Loucy (cell line): ENCODE measurements around the gene KCNN3.

Experiments
- H2AFZ ChIP-seq: fragments of 200-600 bp; sonication (generic); 2 replicates; pipeline ENCODE4 v1.6.0; 2016; ENCODE audit warnings: antibody characterized with exemption, mild to moderate bottlenecking, low read length, moderate library complexity
- H3F3A ChIP-seq: fragments of 200-600 bp; 2 replicates; pipeline ENCODE4 v1.6.0; 2016; ENCODE audit warnings: antibody characterized with exemption, low read depth, mild to moderate bottlenecking
- H3K27me3 ChIP-seq: fragments of 200-600 bp; sonication (generic); 2 replicates; pipeline ENCODE4 v1.6.1; 2014; ENCODE audit warnings: low read length, mild to moderate bottlenecking; ENCODE audit not compliant: insufficient read depth, poor library complexity, severe bottlenecking
- H3K36me3 ChIP-seq: fragments of 200-600 bp; sonication (generic); 2 replicates; pipeline ENCODE4 v1.6.1; 2016; ENCODE audit warnings: low read length; ENCODE audit not compliant: insufficient read depth
- H3K4me1 ChIP-seq: fragments of 200-600 bp; sonication (generic); 2 replicates; pipeline ENCODE4 v1.5.1; 2014; ENCODE audit warnings: low read length, mild to moderate bottlenecking; ENCODE audit not compliant: insufficient read depth, poor library complexity, severe bottlenecking
- H3K4me2 ChIP-seq: fragments of 200-600 bp; sonication (generic); 2 replicates; pipeline ENCODE4 v1.6.0; 2014; ENCODE audit warnings: antibody characterized with exemption, low read length, low read depth, mild to moderate bottlenecking; ENCODE audit not compliant: poor library complexity, severe bottlenecking
- H3K4me3 ChIP-seq: fragments of 200-600 bp; sonication (generic); 2 replicates; pipeline ENCODE4 v1.5.1; 2014; ENCODE audit warnings: low read length, mild to moderate bottlenecking, mixed read lengths; ENCODE audit not compliant: poor library complexity, severe bottlenecking
- H3K79me2 ChIP-seq: fragments of 200-600 bp; sonication (generic); 2 replicates; pipeline ENCODE4 v1.6.1; 2014; ENCODE audit warnings: low read length; ENCODE audit not compliant: insufficient read depth
- H3K9ac ChIP-seq: fragments of 200-600 bp; sonication (generic); 2 replicates; pipeline ENCODE4 v1.6.0; 2014; ENCODE audit warnings: mild to moderate bottlenecking, low read depth, low read length, moderate library complexity; ENCODE audit not compliant: poor library complexity, severe bottlenecking
- H3K9me2 ChIP-seq: fragments of 200-600 bp; sonication (generic); replicated peaks from 2 replicates; pipeline ENCODE4 v1.6.1; 2016; ENCODE audit warnings: low read depth, low read length, mixed read lengths
- H3K9me3 ChIP-seq: fragments of 200-600 bp; sonication (generic); 2 replicates; pipeline ENCODE4 v1.6.1; 2014; ENCODE audit warnings: mild to moderate bottlenecking, antibody characterized with exemption, low read length, low read depth; ENCODE audit not compliant: insufficient read depth
- H4K20me1 ChIP-seq: fragments of 200-600 bp; sonication (generic); 2 replicates; pipeline ENCODE4 v1.6.0; 2014; ENCODE audit warnings: antibody characterized with exemption, low read length, mild to moderate bottlenecking; ENCODE audit not compliant: insufficient read depth, poor library complexity, severe bottlenecking
- EZH2phosphoT487 ChIP-seq: fragments of 200-600 bp; IDR thresholded peaks from 2 replicates; pipeline ENCODE4 v1.6.1; 2018; ENCODE audit warnings: antibody characterized with exemption, mild to moderate bottlenecking, moderate library complexity, borderline replicate concordance
- TF ChIP-seq, protein P1 (sequence below): fragments of 200-600 bp; sonication (generic); conservative IDR thresholded peaks from 2 replicates; pipeline ENCODE4 v1.5.1; 2014; ENCODE audit warnings: mild to moderate bottlenecking, antibody characterized with exemption, low read length

KCNN3 gene

DNA sequence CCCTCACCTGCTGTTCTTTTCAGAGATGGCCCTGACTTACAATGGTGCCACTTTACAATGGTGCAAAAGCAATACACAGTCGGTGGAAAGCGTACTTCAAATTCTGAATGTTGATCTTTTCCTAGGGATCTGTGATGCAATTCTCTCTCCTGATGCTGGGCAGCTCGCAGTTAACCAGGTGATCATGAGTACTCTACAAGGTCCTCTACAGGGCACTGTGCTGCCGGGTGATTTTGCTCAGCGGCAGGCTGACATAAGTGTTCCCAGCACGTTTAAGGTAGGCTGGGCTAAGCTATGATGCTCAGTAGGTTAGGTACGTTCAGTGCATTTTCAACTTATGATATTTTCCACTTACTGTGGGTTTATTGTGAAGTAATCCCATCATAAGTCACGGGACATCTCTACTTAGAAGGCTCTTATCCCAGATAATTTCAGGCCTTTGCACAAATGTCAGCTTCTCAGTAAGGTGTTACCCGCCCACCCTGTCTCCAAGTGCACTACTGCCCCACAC, 126.5 kb downstream of the KCNN3 start:
- no peaks in the 10 kb centered on the region for H3K9me3 ChIP-seq
- no peak overlapping the region for H3K4me2 ChIP-seq
- no peak overlapping the region for H3K4me3 ChIP-seq
- no peaks in the 10 kb centered on the region for H4K20me1 ChIP-seq
- no peak overlapping the region for H2AFZ ChIP-seq
- H3K9me2 ChIP-seq, result no peaks in the 10 kb centered on the region
- peaks cover 6% of the 10 kb centered on the region for H3K27me3 ChIP-seq
- H3K79me2 ChIP-seq, result no peaks in the 10 kb centered on the region
- H3K4me1 ChIP-seq, result peaks cover 42% of the 10 kb centered on the region
- H3F3A ChIP-seq, result no peaks in the 10 kb centered on the region
- no peaks in the 10 kb centered on the region for H3K36me3 ChIP-seq
- H3K9ac ChIP-seq, result no peak overlapping the region
- TF ChIP-seq EZH2phosphoT487, result no peak
- TF ChIP-seq, protein P1, sequence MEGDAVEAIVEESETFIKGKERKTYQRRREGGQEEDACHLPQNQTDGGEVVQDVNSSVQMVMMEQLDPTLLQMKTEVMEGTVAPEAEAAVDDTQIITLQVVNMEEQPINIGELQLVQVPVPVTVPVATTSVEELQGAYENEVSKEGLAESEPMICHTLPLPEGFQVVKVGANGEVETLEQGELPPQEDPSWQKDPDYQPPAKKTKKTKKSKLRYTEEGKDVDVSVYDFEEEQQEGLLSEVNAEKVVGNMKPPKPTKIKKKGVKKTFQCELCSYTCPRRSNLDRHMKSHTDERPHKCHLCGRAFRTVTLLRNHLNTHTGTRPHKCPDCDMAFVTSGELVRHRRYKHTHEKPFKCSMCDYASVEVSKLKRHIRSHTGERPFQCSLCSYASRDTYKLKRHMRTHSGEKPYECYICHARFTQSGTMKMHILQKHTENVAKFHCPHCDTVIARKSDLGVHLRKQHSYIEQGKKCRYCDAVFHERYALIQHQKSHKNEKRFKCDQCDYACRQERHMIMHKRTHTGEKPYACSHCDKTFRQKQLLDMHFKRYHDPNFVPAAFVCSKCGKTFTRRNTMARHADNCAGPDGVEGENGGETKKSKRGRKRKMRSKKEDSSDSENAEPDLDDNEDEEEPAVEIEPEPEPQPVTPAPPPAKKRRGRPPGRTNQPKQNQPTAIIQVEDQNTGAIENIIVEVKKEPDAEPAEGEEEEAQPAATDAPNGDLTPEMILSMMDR, result no peak

DNA sequence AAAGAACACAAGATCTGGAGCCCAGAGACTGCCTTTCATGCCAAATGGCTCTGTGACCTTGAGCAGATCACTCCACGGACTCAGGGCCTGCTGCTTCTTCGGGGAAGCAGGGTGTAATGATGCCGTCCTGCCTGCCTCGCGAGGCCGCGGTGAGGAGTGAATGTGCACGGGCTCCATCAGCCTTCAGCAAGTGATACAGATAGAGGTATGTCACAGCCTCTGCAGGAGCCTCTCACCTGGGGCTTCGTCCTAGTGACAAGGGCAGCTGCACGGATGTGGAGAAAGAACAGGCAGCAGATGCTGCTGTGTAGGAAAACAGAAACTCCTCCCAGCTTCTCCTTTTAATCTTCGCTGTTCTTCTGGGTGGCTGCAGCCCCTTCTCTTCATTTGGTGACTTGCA, 127.5 kb downstream of the KCNN3 start:
- no peak overlapping the region for H3K9ac ChIP-seq
- H2AFZ ChIP-seq, result no peak overlapping the region
- H3K9me3 ChIP-seq, result no peaks in the 10 kb centered on the region
- H3K4me3 ChIP-seq, result no peak overlapping the region
- peaks cover 32% of the 10 kb centered on the region for H3K4me1 ChIP-seq
- no peaks in the 10 kb centered on the region for H3K9me2 ChIP-seq
- no peak overlapping the region for H3K4me2 ChIP-seq
- no peak for TF ChIP-seq EZH2phosphoT487
- TF ChIP-seq, protein P1, result no peak
- H3K27me3 ChIP-seq, result peaks cover 6% of the 10 kb centered on the region
- no peaks in the 10 kb centered on the region for H3K79me2 ChIP-seq
- no peaks in the 10 kb centered on the region for H3F3A ChIP-seq
- H4K20me1 ChIP-seq, result no peaks in the 10 kb centered on the region
- no peaks in the 10 kb centered on the region for H3K36me3 ChIP-seq

DNA sequence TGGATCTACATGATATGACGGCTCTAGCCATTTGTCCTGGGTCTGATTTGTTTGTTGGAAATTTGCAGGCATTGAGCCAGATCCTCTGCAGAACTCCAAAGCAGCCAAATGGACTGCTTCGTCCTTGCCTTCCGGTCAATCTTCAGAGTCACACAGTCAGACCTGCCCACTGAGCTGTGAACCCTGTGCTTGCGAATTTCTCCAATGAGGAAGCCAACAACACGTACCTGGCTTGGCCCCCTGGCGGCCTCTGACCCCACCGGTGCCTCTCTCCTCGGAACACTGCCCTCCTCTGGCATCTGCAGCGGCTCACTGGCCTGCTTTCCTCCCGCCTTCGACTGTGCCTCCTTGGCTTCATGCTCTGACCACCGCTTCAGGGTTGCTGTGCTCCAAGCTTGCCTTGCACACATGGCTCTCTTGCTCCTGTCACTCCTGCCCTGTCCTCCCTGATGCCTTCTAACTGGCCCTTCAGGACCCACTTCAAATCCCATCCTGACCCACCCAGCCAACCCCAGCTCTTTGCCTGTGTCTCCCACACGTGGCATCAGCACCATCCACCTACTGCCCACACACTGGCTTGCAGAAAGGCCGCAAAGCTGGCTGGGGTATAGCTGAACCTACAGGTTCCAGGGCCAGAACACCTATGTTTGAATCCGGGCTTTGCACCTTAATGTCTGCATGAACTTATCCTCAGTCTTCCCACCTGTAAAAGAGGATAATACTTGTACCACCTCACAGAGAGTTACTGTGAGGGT, 128.2 kb downstream of the KCNN3 start:
- Histone ChIP-seq H3K9me3 (no peaks in the 10 kb centered on the region), H3K4me3 (no peak overlapping the region), H3K36me3 (no peaks in the 10 kb centered on the region), H3K27me3 (peaks cover 6% of the 10 kb centered on the region), H3K9me2 (no peaks in the 10 kb centered on the region), H2AFZ (no peak overlapping the region), H3K79me2 (no peaks in the 10 kb centered on the region), H3F3A (no peaks in the 10 kb centered on the region), H3K4me1 (peaks cover 26% of the 10 kb centered on the region), H4K20me1 (no peaks in the 10 kb centered on the region), H3K9ac (no peak overlapping the region), H3K4me2 (no peak overlapping the region)
- TF ChIP-seq, protein P1, result no peak
- no peak for TF ChIP-seq EZH2phosphoT487
